Trophoblast cell (in vitro differentiated cells and primary cell): ENCODE data around the gene PRELID1.

Source experiments
- DNase-seq, 2 donors: peaks; one replicate each; pipeline ENCODE4 v3.0.0-alpha.2; 2016
- H2AFZ ChIP-seq: 2 replicates; pipeline ENCODE4 v1.6.1; 2013; ENCODE audit warnings: low read length, moderate library complexity, mild to moderate bottlenecking; ENCODE audit not compliant: insufficient read depth, poor library complexity
- H2AK5ac ChIP-seq: 2 replicates; pipeline ENCODE4 v1.6.1; 2013; ENCODE audit warnings: mild to moderate bottlenecking, low read length
- H2BK120ac ChIP-seq: 2 replicates; pipeline ENCODE4 v1.6.1; 2013; ENCODE audit warnings: low read length, mild to moderate bottlenecking, moderate library complexity; ENCODE audit not compliant: insufficient read depth, poor library complexity
- H2BK12ac ChIP-seq: 2 replicates; pipeline ENCODE4 v1.6.1; 2013; ENCODE audit warnings: mild to moderate bottlenecking, low read length, moderate library complexity
- H2BK5ac ChIP-seq: 2 replicates; pipeline ENCODE4 v1.6.1; 2013; ENCODE audit warnings: low read length, low read depth, moderate library complexity, mild to moderate bottlenecking; ENCODE audit not compliant: poor library complexity
- H3K14ac ChIP-seq: 2 replicates; pipeline ENCODE4 v1.6.1; 2013; ENCODE audit warnings: mild to moderate bottlenecking, low read length
- H3K18ac ChIP-seq: 2 replicates; pipeline ENCODE4 v1.6.1; 2013; ENCODE audit warnings: mild to moderate bottlenecking, low read length
- H3K23ac ChIP-seq: 2 replicates; pipeline ENCODE4 v1.6.1; 2013; ENCODE audit warnings: low read length
- H3K27ac ChIP-seq: 2 replicates; pipeline ENCODE4 v1.5.1; 2013; ENCODE audit warnings: low read depth, mild to moderate bottlenecking, inconsistent platforms, low read length, moderate library complexity
- H3K27me3 ChIP-seq: 2 replicates; pipeline ENCODE4 v1.6.1; 2013; ENCODE audit warnings: inconsistent platforms, mild to moderate bottlenecking, low read length, moderate library complexity; ENCODE audit not compliant: insufficient read depth
- H3K36me3 ChIP-seq, 2 experiments: 1 replicate in 1 of 2; 2 replicates in 1 of 2; pipeline ENCODE4 v1.6.1; 2013; ENCODE audit warnings: low read length in 2 of 2, mild to moderate bottlenecking in 2 of 2, moderate library complexity in 1 of 2; ENCODE audit not compliant: insufficient read depth in 2 of 2, control insufficient read depth in 1 of 2
- H3K4ac ChIP-seq: 2 replicates; pipeline ENCODE4 v1.6.1; 2013; ENCODE audit warnings: low read depth, mild to moderate bottlenecking, low read length, moderate library complexity
- H3K4me1 ChIP-seq, 2 experiments: 1 replicate in 1 of 2; 2 replicates in 1 of 2; pipeline ENCODE4 v1.6.1; 2013; ENCODE audit warnings: low read length in 2 of 2, mild to moderate bottlenecking in 2 of 2, moderate library complexity in 1 of 2; ENCODE audit not compliant: insufficient read depth in 2 of 2, control insufficient read depth in 1 of 2
- H3K4me2 ChIP-seq: 2 replicates; pipeline ENCODE4 v1.6.1; 2013; ENCODE audit warnings: inconsistent platforms, mild to moderate bottlenecking, low read length, moderate library complexity
- H3K4me3 ChIP-seq: 2 replicates; pipeline ENCODE4 v1.5.1; 2013; ENCODE audit warnings: mild to moderate bottlenecking, low read depth, low read length, inconsistent platforms
- H3K79me1 ChIP-seq: one replicate; pipeline ENCODE4 v1.6.1; 2013; ENCODE audit warnings: low read length
- H3K79me2 ChIP-seq: 2 replicates; pipeline ENCODE4 v1.6.1; 2013; ENCODE audit warnings: low read length, mild to moderate bottlenecking; ENCODE audit not compliant: control insufficient read depth, insufficient read depth, poor library complexity
- H3K9ac ChIP-seq: 2 replicates; pipeline ENCODE4 v1.6.1; 2013; ENCODE audit warnings: mild to moderate bottlenecking, low read length
- H3K9me3 ChIP-seq: 2 replicates; pipeline ENCODE4 v1.6.1; 2013; ENCODE audit warnings: low read depth, mild to moderate bottlenecking, control low read depth, inconsistent platforms, low read length; ENCODE audit not compliant: insufficient read depth
- H4K12ac ChIP-seq: 2 replicates; pipeline ENCODE4 v1.6.1; 2013; ENCODE audit warnings: low read depth, mild to moderate bottlenecking, low read length, moderate library complexity
- H4K8ac ChIP-seq: 2 replicates; pipeline ENCODE4 v1.6.1; 2013; ENCODE audit warnings: low read depth, mild to moderate bottlenecking, low read length, moderate library complexity
- H4K91ac ChIP-seq: one replicate; pipeline ENCODE4 v1.6.1; 2013; ENCODE audit warnings: low read depth, mild to moderate bottlenecking, low read length, moderate library complexity
- WGBS: extraction: QIAGEN DNeasy Blood & Tissue Kit; methylation state at CpG from one replicate; pipeline ENCODE4 v1.1.7; 2013; ENCODE audit warnings: missing lambda C conversion rate; ENCODE audit not compliant: insufficient read length, insufficient coverage; ENCODE audit errors: extremely low coverage; 5-methylcytosine and 5-hydroxymethylcytosine counted together

The PRELID1 gene

DNA sequence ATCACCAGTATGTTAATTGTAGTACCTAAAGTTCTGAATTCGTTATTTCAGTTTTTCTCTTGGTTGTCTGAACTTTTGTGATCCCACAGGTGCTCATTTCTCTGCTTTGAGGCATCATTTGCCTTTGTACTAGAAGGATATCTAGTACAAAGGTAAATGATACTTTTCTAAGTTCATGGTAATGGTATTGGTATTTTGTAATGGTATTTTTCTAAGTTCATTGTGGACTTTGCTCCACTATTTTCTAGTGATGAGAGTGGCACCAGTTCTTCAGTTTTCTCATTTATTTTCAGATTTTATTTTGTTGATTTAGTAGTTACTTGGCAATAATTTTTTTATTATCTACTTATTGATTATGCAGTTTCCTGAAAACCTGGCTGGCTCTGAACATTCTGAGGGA lies 42.1 kb upstream of the PRELID1 start:
- Histone ChIP-seq H4K8ac (no peak overlapping the region), H2BK5ac (no peak overlapping the region), H3K4me2 (no peak overlapping the region), H3K4me3 (no peak overlapping the region), H3K9ac (no peak overlapping the region), H4K91ac (no peak overlapping the region), H3K9me3 (no peaks in the 10 kb centered on the region), H3K4ac (no peak overlapping the region), H2BK120ac (no peak overlapping the region), H4K12ac (no peak overlapping the region), H3K79me1 (no peaks in the 10 kb centered on the region), H3K27ac (no peak overlapping the region), H3K4me1 (no peaks in the 10 kb centered on the region), H2AK5ac (no peak overlapping the region), H2AFZ (no peak overlapping the region), H2BK12ac (no peak overlapping the region), H3K27me3 (no peaks in the 10 kb centered on the region), H3K36me3 (peaks cover 26 to 33% of the 10 kb centered on the region in 2 experiments), H3K79me2 (no peaks in the 10 kb centered on the region), H3K18ac (no peak overlapping the region), H3K14ac (no peak overlapping the region), H3K23ac (no peak overlapping the region)
- no CpG with 5 or more reads among the region's 1 CpG for WGBS
- DNase-seq: no peak

DNA sequence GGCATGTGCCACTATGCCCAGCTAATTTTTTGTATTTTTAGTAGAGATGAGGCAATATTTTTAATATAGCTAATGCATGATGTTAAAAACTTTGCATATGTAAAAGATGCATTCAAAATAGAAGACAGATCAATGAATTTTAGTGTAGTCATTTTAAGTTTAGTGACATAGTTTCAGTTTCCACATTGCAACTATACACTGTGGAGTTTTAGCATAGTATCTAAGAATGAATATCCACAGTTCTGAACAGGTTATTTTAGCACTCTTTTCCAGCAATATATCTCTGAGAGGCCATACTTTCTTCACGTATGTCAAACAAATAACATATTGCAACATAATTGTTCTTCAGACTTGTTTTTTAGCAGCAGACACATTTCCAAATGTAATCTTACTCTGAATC lies 39.4 kb upstream of the PRELID1 start:
- no peaks in the 10 kb centered on the region for H3K4me1 ChIP-seq
- H4K91ac ChIP-seq: no peak overlapping the region
- H2AK5ac ChIP-seq: no peak overlapping the region
- H3K79me1 ChIP-seq: no peaks in the 10 kb centered on the region
- H3K79me2 ChIP-seq: no peaks in the 10 kb centered on the region
- H2AFZ ChIP-seq: no peak overlapping the region
- no peak overlapping the region for H2BK5ac ChIP-seq
- no peak overlapping the region for H3K4me3 ChIP-seq
- no peak overlapping the region for H3K14ac ChIP-seq
- no peak overlapping the region for H3K9ac ChIP-seq
- no peak overlapping the region for H4K8ac ChIP-seq
- H3K4me2 ChIP-seq: no peak overlapping the region
- H2BK12ac ChIP-seq: no peak overlapping the region
- H3K4ac ChIP-seq: no peak overlapping the region
- WGBS: no CpG with 5 or more reads among the region's 1 CpG
- H4K12ac ChIP-seq: no peak overlapping the region
- H2BK120ac ChIP-seq: no peak overlapping the region
- DNase-seq: no peak
- H3K23ac ChIP-seq: no peak overlapping the region
- H3K27me3 ChIP-seq: no peaks in the 10 kb centered on the region
- H3K36me3 ChIP-seq: peaks cover 21 to 29% of the 10 kb centered on the region in 2 experiments
- no peaks in the 10 kb centered on the region for H3K9me3 ChIP-seq
- H3K18ac ChIP-seq: no peak overlapping the region
- no peak overlapping the region for H3K27ac ChIP-seq

- Histone ChIP-seq H2AK5ac (no peak overlapping the region), H3K27me3 (no peaks in the 10 kb centered on the region), H3K79me1 (no peaks in the 10 kb centered on the region), H3K4me2 (no peak overlapping the region), H2BK5ac (no peak overlapping the region), H4K12ac (no peak overlapping the region), H3K9ac (no peak overlapping the region), H3K4me3 (no peak overlapping the region), H2BK12ac (no peak overlapping the region), H3K4me1 (no peaks in the 10 kb centered on the region), H3K18ac (no peak overlapping the region), H3K27ac (no peak overlapping the region), H2BK120ac (no peak overlapping the region), H3K36me3 (peaks cover 17 to 32% of the 10 kb centered on the region in 2 experiments), H3K23ac (no peak overlapping the region), H2AFZ (no peak overlapping the region), H4K91ac (no peak overlapping the region), H3K79me2 (no peaks in the 10 kb centered on the region), H3K14ac (no peak overlapping the region), H4K8ac (no peak overlapping the region), H3K4ac (no peak overlapping the region), H3K9me3 (no peaks in the 10 kb centered on the region)
- WGBS: no CpG with 5 or more reads among the region's 16 CpGs
- DNase-seq: no peak
Measured at GRCh38 chr5:177265395-177265794, 38.2 kb upstream of the PRELID1 start.

DNA sequence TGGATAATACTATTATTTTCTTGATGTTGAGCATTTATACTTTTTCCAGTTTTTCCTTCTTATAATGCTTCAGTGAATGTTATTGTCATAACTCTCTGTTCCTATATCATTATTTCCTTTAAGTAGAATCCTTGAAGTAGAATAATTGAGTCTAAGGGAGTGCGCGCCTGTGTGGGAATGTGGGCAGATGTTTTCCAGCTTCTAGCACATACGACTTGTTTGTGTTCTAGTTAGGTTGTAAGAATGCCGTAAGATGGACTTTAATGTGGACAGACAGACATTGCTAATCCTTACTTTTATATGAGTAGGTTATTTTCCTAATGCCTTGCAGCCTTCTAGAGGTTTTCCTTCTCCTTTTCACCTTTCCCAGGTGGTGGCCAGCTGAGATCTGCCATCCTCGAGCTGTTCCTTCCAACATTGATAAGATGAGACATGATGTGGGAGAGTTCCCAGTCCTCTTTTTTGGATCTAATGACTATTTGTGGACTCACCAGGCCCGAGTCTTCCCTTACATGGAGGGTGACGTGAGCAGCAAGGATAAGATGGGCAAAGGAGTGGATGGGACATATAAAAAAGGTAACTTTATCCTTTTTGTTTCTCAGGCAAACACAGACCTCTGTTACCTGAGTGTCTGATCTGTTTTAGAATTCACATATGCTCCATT lies 34.2 kb upstream of the PRELID1 start:
- Histone ChIP-seq H3K36me3 (peaks cover 21 to 41% of the 10 kb centered on the region in 2 experiments), H2BK5ac (no peak overlapping the region), H3K27ac (no peak overlapping the region), H3K27me3 (no peaks in the 10 kb centered on the region), H3K18ac (no peak overlapping the region), H3K79me2 (no peaks in the 10 kb centered on the region), H2BK12ac (no peak overlapping the region), H2BK120ac (no peak overlapping the region), H3K4me2 (no peak overlapping the region), H2AK5ac (no peak overlapping the region), H3K9me3 (no peaks in the 10 kb centered on the region), H3K79me1 (no peaks in the 10 kb centered on the region), H2AFZ (no peak overlapping the region), H4K91ac (no peak overlapping the region), H3K4me1 (no peaks in the 10 kb centered on the region), H3K9ac (no peak overlapping the region), H3K23ac (no peak overlapping the region), H4K12ac (no peak overlapping the region), H4K8ac (no peak overlapping the region), H3K4me3 (no peak overlapping the region), H3K4ac (no peak overlapping the region), H3K14ac (no peak overlapping the region)
- WGBS: no CpG with 5 or more reads among the region's 7 CpGs
- DNase-seq: no peak
